ENCODE measurements around the gene CCDC6.
"Not testable (repeated sequence)": the region's sequence is repeated elsewhere in the genome, so short reads cannot be mapped to it uniquely, and the experiment has no call there.

Gene CCDC6

DNA sequence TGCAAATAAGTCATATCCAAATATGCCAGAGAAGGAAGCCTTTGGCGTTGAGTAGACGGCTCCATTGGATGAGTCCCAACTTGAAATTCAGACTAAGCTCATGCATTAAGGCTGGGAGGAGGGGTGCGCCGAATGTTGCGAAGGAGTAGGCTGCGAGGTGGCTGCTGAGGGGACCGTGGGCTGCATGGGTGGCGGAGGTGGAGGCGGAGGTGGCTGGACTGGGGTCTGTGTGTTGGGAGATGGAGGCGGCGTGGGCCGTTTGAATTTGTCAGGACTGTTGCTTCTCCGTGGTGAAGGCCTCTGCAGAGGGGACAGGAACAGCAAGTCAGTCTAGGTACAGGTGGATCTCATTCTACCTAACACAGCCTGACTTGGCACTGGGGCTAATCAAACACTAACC lies 113.5 kb downstream of the CCDC6 start:
- CTCF ChIA-PET = no interaction called here
- POLR2A ChIA-PET = no interaction called here
- DNase-seq (ENCODE audit: extremely low spot score) = no peak
- TF ChIP-seq NFRKB (IDR thresholded peaks at IDR 0.05) = no peak
- TF ChIP-seq, protein P1, sequence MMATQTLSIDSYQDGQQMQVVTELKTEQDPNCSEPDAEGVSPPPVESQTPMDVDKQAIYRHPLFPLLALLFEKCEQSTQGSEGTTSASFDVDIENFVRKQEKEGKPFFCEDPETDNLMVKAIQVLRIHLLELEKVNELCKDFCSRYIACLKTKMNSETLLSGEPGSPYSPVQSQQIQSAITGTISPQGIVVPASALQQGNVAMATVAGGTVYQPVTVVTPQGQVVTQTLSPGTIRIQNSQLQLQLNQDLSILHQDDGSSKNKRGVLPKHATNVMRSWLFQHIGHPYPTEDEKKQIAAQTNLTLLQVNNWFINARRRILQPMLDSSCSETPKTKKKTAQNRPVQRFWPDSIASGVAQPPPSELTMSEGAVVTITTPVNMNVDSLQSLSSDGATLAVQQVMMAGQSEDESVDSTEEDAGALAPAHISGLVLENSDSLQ (IDR thresholded peaks at IDR 0.05) = no peak
- TF ChIP-seq L3MBTL2 (conservative IDR thresholded peaks at IDR 0.05) = no peak
- no peak for TF ChIP-seq CTBP1 (IDR thresholded peaks at IDR 0.05; ENCODE audit: borderline replicate concordance)
- no peak for TF ChIP-seq FOXA1 (IDR thresholded peaks at IDR 0.05)
- no peak for TF ChIP-seq FOXM1 (IDR thresholded peaks at IDR 0.05; ENCODE audit: borderline replicate concordance)
- TF ChIP-seq BHLHE40 (IDR thresholded peaks at IDR 0.05; ENCODE audit: borderline replicate concordance) = no peak
- no peak for TF ChIP-seq SUZ12 (IDR thresholded peaks at IDR 0.05)
- TF ChIP-seq TARDBP (IDR thresholded peaks at IDR 0.05) = no peak
- TF ChIP-seq FOXK2 (IDR thresholded peaks at IDR 0.05) = no peak
- TF ChIP-seq SP1 (IDR thresholded peaks at IDR 0.05) = no peak
- TF ChIP-seq ARNT (IDR thresholded peaks at IDR 0.05) = no peak

DNA sequence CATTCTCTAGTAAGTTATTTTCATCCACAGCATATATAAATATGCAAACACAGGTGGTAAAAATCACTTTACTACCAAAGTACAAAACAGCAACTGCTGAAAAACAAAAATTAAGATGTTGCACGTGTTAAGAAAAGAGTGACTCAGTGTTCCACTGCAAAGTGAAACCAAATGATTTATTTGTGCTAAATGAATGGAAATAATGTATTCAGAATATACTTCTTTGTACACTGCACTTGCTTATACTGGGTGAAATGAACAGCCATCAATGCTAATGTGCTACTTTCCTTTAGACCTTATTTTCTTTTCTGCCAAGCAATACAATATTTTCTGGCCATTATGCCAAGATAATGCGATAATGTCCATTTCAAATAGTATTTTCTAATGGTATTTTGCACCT lies 114.8 kb downstream of the CCDC6 start:
- no peak for TF ChIP-seq HDGF (IDR thresholded peaks at IDR 0.05; ENCODE audit: borderline replicate concordance)
- no peak for TF ChIP-seq SUZ12 (IDR thresholded peaks at IDR 0.05)
- no peak for TF ChIP-seq ELF4 (IDR thresholded peaks at IDR 0.05)
- TF ChIP-seq ARNT (IDR thresholded peaks at IDR 0.05) = no peak
- no peak for TF ChIP-seq SP1 (IDR thresholded peaks at IDR 0.05)
- TF ChIP-seq FOXM1 (IDR thresholded peaks at IDR 0.05; ENCODE audit: borderline replicate concordance) = no peak
- TF ChIP-seq FOXA1 (IDR thresholded peaks at IDR 0.05) = no peak
- no peak for TF ChIP-seq ZNF384 (IDR thresholded peaks at IDR 0.05)
- TF ChIP-seq FOXK2 (IDR thresholded peaks at IDR 0.05) = no peak
- no peak for TF ChIP-seq TARDBP (IDR thresholded peaks at IDR 0.05)
- no peak for TF ChIP-seq NFRKB (IDR thresholded peaks at IDR 0.05)
- TF ChIP-seq LEF1 (IDR thresholded peaks at IDR 0.05; ENCODE audit: borderline replicate concordance) = no peak
- TF ChIP-seq CTBP1 (IDR thresholded peaks at IDR 0.05; ENCODE audit: borderline replicate concordance) = no peak
- TF ChIP-seq, protein P1 (IDR thresholded peaks at IDR 0.05) = no peak
- TF ChIP-seq L3MBTL2 (conservative IDR thresholded peaks at IDR 0.05) = no peak
- no peak for TF ChIP-seq BHLHE40 (IDR thresholded peaks at IDR 0.05; ENCODE audit: borderline replicate concordance)
- DNase-seq (ENCODE audit: extremely low spot score) = no peak
- ChIA-PET CTCF (no interaction called here), POLR2A (no interaction called here)

DNA sequence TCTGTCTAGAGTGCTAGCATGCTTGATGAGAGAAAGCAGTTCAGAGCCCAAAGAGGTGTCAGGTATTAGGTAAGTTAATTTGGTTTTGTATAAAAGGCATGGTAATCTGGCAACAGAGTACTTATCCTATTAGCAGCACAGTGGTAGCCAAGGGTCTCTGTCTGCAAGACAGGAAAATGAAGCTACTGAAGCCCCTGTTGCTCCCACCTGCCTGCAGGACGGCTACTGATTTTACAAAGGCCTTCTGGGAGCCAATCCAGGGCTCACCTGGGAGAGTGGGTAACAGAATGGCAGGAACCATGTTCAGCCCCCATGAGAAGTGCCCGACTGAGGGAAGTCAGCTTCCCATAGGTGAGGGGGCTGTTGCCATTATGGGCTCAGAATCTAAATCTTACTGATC lies 116.3 kb downstream of the CCDC6 start:
- POLR2A ChIA-PET; CTCF ChIA-PET; DNase-seq (ENCODE audit: extremely low spot score): not testable (repeated sequence)

DNA sequence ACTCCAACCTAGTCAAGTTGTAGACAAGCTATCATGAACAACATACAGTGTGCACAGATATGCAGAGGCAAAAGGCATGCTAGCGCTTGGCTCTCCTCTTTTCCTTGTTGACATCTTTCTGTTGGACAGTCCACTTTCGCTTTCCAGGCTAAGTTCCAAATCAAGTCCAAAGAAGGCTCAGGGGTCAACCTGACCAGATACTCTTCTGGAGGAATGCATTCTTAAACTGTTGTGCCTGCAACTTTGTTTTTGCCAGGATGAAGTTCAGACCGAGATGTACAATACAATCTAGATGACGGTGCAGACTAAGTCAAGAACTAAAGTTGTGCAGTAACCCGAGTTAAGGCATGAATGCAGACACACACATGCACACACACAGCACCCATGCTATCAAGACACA lies 117.4 kb downstream of the CCDC6 start:
- POLR2A ChIA-PET; DNase-seq (ENCODE audit: extremely low spot score); CTCF ChIA-PET: not testable (repeated sequence)

DNA sequence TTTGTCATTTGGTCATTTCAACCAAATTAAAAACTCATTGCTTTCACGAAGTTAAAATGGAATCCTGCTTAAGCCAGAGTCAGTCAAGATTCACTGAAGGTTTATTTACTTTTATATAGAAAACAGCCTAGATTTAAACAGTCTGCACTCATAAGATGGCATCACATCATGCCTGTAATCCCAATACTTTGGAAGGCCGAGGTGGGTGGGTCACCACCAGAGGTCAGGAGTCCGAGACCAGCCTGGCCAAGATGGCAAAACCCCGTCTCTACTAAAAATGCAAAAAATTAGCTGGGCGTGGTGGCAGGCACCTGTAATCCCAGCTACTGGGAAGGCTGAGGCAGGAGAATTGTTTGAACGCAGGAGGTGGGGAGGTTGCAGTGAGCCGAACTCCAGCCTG lies 119.3 kb downstream of the CCDC6 start:
- ChIA-PET POLR2A (interaction anchor here (0.7 kb wide), 1 partner anchor 149 kb away, joined by 4 read pairs; no protein-coding TSS in a partner anchor), CTCF (interaction anchor here (1.5 kb wide), 1 partner anchor 44 kb away, joined by 4 read pairs; no protein-coding TSS in a partner anchor)
- DNase-seq (ENCODE audit: extremely low spot score) = not testable (repeated sequence)

DNA sequence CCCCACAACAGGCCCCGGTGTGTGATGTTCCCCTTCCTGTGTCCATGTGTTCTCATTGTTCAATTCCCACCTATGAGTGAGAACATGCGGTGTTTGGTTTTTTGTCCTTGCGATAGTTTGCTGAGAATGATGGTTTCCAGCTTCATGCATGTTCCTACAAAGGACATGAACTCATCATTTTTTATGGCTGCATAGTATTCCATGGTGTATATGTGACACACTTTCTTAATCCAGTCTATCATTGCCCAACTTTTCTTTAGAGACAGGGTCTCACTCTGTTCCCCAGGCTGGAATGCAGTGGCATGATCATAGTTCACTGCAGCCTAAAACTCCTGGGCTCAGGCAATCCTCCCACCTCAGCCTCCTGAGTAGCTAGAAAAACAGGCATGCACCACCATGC lies 120.9 kb downstream of the CCDC6 start:
- DNase-seq (ENCODE audit: extremely low spot score); CTCF ChIA-PET; POLR2A ChIA-PET: not testable (repeated sequence)

DNA sequence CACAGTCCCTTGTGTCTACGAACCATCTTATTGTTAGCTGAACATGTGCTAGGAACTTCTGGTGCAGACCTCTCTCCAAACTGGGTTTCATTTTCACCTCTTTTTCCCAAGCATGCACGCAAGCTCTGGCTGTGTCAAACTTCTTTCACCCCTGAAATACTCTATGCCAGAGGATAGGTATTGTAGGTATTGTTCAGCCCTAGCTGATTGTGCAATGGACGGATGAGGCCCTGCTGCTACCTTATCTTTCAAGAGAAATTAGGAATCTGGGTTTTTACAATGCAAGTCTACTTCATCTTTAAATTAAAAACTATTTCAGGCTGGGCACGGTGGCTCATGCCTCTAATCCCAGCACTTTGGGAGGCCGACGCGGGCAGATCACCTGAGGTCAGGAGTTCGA lies 124.8 kb downstream of the CCDC6 start:
- ChIA-PET POLR2A (no interaction called here), CTCF (no interaction called here)
- TF ChIP-seq FOXK2 (IDR thresholded peaks at IDR 0.05) (no peak), NFRKB (IDR thresholded peaks at IDR 0.05) (no peak), L3MBTL2 (conservative IDR thresholded peaks at IDR 0.05) (no peak), LEF1 (IDR thresholded peaks at IDR 0.05; ENCODE audit: borderline replicate concordance) (no peak), FOXA1 (IDR thresholded peaks at IDR 0.05) (no peak), TARDBP (IDR thresholded peaks at IDR 0.05) (no peak), SP1 (IDR thresholded peaks at IDR 0.05) (no peak), SUZ12 (IDR thresholded peaks at IDR 0.05) (no peak)
- DNase-seq (ENCODE audit: extremely low spot score) = no peak

DNA sequence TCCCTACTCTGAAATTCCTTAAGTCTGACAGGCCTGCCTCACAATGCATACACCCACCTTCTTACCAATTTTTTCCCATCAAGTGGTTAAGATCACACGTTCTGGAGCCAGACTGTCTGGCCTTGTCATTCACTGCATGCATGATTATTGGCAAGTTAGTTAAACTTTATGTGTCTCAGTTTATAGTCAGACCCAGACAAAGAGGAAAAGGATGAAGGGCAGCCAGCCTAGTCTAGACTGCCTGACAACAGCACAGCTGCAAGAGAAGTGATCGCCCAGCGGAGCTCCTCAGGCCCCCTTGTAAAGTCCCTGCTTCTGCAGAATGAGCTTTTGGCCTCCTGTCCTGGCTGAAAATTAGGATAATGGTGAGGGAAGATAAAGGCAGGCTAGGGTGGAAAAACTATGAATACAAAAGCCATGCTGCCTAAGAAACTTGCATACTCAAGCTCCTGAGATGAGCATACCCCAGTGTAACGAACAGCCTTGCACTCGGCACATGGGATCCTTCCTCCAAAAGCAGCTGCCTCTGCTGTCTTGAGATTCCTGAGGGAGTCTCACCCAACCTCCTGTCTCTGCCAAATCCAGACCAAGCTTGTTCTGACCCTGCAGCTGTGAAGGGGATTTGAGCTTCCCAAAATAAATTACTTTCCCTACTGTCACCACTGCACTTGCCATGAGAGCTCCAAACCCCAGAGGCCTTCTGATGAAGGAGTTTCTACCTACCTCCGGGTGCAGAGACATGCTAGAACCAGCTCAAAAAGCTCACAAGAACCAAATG lies 126.4 kb downstream of the CCDC6 start:
- DNase-seq (ENCODE audit: extremely low spot score) = no peak
- ChIA-PET POLR2A (no interaction called here), CTCF (interaction anchor here (0.8 kb wide), 1 partner anchor 19 kb away, joined by 3 read pairs; no protein-coding TSS in a partner anchor)
- no peak for TF ChIP-seq BHLHE40 (IDR thresholded peaks at IDR 0.05; ENCODE audit: borderline replicate concordance)

Measured in HEK293T (cell line).